ENCODE measurements around the gene CDC42BPA.

CDC42BPA gene

GRCh38 chr1:227321035-227321434, 2.7 kb upstream of the CDC42BPA start:
- TF ChIP-seq, protein P1, sequence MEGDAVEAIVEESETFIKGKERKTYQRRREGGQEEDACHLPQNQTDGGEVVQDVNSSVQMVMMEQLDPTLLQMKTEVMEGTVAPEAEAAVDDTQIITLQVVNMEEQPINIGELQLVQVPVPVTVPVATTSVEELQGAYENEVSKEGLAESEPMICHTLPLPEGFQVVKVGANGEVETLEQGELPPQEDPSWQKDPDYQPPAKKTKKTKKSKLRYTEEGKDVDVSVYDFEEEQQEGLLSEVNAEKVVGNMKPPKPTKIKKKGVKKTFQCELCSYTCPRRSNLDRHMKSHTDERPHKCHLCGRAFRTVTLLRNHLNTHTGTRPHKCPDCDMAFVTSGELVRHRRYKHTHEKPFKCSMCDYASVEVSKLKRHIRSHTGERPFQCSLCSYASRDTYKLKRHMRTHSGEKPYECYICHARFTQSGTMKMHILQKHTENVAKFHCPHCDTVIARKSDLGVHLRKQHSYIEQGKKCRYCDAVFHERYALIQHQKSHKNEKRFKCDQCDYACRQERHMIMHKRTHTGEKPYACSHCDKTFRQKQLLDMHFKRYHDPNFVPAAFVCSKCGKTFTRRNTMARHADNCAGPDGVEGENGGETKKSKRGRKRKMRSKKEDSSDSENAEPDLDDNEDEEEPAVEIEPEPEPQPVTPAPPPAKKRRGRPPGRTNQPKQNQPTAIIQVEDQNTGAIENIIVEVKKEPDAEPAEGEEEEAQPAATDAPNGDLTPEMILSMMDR (IDR thresholded peaks at IDR 0.05; ENCODE audit: insufficient read depth, missing control alignments) = no peak
- FAIRE-seq (no peak), DNase-seq (ENCODE audit: insufficient read length, low spot score) (no peak)

DNA sequence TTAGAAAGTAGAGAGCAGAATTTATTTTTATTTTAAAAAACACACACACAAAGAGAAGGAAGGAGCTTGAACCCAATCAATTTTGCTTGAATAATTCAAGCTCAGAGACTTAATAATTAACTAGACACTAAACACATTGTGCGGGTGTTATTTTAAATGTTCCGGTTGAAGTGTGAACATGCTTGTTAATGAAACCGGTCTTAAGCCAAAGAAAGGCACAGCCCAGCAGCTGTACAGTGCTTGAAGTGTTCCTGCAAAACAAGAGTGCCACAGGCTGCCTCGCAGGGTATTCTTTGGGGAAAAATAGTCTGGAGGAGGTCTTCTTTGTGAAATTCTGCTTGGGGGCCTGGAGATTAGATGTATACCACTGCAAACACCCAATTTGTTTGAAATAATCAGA, 2.2 kb upstream of the CDC42BPA start:
- FAIRE-seq = no peak
- TF ChIP-seq, protein P1 (IDR thresholded peaks at IDR 0.05; ENCODE audit: insufficient read depth, missing control alignments) = no peak

DNA sequence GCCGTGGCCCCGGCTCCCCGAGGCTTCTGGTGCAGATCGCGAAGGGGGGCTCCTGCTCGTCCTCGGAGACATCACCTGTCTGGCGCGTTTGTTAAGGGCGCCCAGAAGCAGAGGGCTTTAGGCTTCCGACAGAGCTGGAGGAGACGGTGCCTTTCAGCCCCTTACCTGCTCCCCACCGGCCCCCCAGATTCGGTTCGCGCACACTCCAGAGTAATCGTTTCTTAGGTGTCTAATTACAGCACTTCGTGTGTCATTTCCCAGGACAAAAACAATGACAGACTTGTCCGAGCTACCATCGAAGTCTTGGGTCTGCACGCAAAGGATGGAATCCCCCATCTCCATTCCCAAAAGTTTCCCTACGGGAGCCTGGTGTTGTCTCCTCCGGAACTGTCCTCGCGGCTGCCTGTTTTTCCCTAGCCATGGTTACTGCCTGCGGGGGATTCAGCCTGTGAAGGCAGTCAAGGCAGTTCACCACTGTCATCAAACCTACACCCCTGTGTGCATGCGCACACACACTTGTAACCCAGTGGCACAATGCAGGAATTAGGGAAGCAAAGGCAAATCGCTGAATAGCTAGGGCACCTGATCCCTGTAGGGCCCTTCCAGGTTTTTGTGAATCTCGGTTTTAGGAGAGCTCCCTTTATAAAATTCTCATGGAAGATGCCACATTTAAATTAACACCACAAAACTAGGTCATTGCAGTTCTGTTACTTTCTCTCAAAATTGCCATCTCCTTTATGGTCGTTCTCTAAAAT, 738 bp upstream of the CDC42BPA start:
- FAIRE-seq (no peak), DNase-seq (ENCODE audit: insufficient read length, low spot score) (no peak)

More for the DNA sequence above, 2.2 kb upstream of the CDC42BPA start:
- DNase-seq (ENCODE audit: insufficient read length, low spot score) = no peak

DNA sequence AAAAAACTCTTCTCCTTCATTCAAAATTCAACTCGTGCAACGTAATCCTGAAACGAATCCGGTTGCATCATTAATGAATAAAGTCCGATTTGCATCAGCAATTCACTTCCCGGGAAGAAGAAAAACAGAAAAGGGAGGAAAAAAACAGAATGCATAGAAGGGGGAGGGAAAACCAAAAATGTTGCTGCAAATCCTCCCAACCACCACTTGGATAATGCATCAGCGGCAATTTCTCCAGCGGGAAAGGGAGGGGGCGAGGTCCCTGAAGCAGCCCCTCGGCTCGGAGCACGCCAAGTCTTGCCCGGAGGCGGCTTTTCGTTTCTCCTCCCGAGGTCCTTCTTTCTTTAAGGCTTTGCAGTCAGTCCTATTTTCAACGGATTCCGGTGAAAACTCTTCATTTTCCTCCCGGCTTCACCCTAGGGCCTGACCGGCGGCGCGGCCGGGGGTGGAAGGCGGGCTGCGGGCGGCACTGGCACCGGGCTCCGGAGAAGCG, 723 bp downstream of the CDC42BPA start:
- TF ChIP-seq, protein P1 (IDR thresholded peaks at IDR 0.05; ENCODE audit: insufficient read depth, missing control alignments) = no peak
- peak; percentile 21 for DNase-seq (ENCODE audit: insufficient read length, low spot score)
- no peak for FAIRE-seq

More for the DNA sequence above, 738 bp upstream of the CDC42BPA start:
- TF ChIP-seq, protein P1 (IDR thresholded peaks at IDR 0.05; ENCODE audit: insufficient read depth, missing control alignments) = no peak

DNA sequence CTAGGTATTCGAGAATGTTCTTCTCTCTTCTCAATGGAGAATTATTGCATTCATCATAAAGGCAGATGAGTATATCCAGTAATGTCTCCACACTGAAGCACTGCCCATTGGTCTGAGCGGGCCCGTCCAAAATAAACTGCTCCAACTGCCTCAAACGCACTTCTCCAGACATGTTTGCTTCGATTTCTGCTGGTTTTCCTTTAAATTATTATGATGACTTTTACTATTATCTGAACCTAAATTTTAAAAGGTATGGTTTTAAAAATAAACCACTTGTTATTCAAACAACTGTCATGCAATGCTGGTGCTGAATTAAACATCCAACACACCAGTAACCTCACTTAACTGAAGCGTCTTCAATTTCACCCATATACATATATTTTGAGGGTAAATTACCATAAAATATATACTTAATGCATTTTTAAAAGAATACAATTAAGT, 1.3 kb downstream of the CDC42BPA start:
- DNase-seq (ENCODE audit: insufficient read length, low spot score) = no peak
- TF ChIP-seq, protein P1 (IDR thresholded peaks at IDR 0.05; ENCODE audit: insufficient read depth, missing control alignments) = no peak
- FAIRE-seq = peak; percentile 6

- DNase-seq (ENCODE audit: insufficient read length, low spot score) (no peak), FAIRE-seq (no peak)
- TF ChIP-seq, protein P1 (IDR thresholded peaks at IDR 0.05; ENCODE audit: insufficient read depth, missing control alignments) = no peak
Observed at GRCh38 chr1:227316456-227316855, 1.8 kb downstream of the CDC42BPA start.
